ENCODE data around the gene HOMEZ. TPM values are rescaled to one million over a fixed set of nuclear protein-coding genes. Genes with fewer than 3 reads are reported as not detected.

The HOMEZ gene
- total RNA-seq, 1 experiment from 2014 or later = 18.2 TPM

- DNase-seq (ENCODE audit: low read depth, low spot score) (no peak), ATAC-seq (no peak)
- ChIA-PET CTCF (interaction anchor here (2.5 kb wide), 1 partner anchor 202 kb away, joined by 10 read pairs; no protein-coding TSS in a partner anchor), POLR2A (interaction anchor here (1.5 to 2.8 kb wide), 3 partner anchors 17 to 36 kb away, joined by 3 to 21 read pairs (median 13); partner anchors contain the start of genes BCL2L2 and PPP1R3E), RAD21 (ENCODE audit: low non-redundant PET in 1 of 2, low total read pairs in 2 of 2, uncharacterized antibody in 2 of 2, unreplicated experiment in 2 of 2) (interaction anchor here in 1 of 2 experiments (1.4 kb wide), 1 partner anchor 16 kb away, joined by 8 read pairs; the partner anchor contains the start of gene BCL2L2)
- peaks cover 31% of the 10 kb centered on the region for H3K79me2 ChIP-seq (ENCODE audit: insufficient read depth, low read length)
- H3K9me2 ChIP-seq (ENCODE audit: insufficient read depth) = no peaks in the 10 kb centered on the region
- no peaks in the 10 kb centered on the region for H3K27me3 ChIP-seq (ENCODE audit: insufficient read depth, low read length)
- H3K27ac ChIP-seq (ENCODE audit: low read depth, low read length) = peak overlapping the region; percentile 83
- no peaks in the 10 kb centered on the region for H4K20me1 ChIP-seq (ENCODE audit: insufficient read depth)
- no peak overlapping the region for H2AFZ ChIP-seq (ENCODE audit: low read depth, low read length, poor library complexity, severe bottlenecking)
- TF ChIP-seq REST (IDR thresholded peaks at IDR 0.05; ENCODE audit: low read depth) = no peak
- no peak for TF ChIP-seq POLR2A (IDR thresholded peaks at IDR 0.05; ENCODE audit: borderline replicate concordance, extremely low read depth, insufficient read depth, insufficient read length)
- no peak for TF ChIP-seq POLR2AphosphoS5 (IDR thresholded peaks at IDR 0.05; ENCODE audit: low read depth, low read length)
- TF ChIP-seq MAX (IDR thresholded peaks at IDR 0.05) = no peak
- TF ChIP-seq EZH2 (IDR thresholded peaks at IDR 0.05) = no peak
- no peak for TF ChIP-seq SRF (IDR thresholded peaks at IDR 0.05; ENCODE audit: low read depth)
- TF ChIP-seq SIN3A (IDR thresholded peaks at IDR 0.05; ENCODE audit: low read depth) = no peak
- TF ChIP-seq ZNF274 (IDR thresholded peaks at IDR 0.05; ENCODE audit: low read depth, low read length) = no peak
- TSS peak; percentile 38 for BruUV-seq (replicated peaks)
- H3K36me3 ChIP-seq (ENCODE audit: control insufficient read depth in 1 of 2, insufficient read depth in 2 of 2, low read length in 2 of 2) = peaks cover 30 to 31% of the 10 kb centered on the region in 2 experiments; a peak in 3 of 4 replicates
- peak overlapping the region; percentile 89 for H3K4me2 ChIP-seq (ENCODE audit: low read length)
- peak overlapping the region; percentile 97 for H3K9ac ChIP-seq (ENCODE audit: low read length)
- H3K9me3 ChIP-seq (ENCODE audit: control insufficient read depth in 1 of 2, insufficient read depth in 1 of 2, low read depth in 1 of 2, low read length in 2 of 2) = no peaks in the 10 kb centered on the region
- H3K4me1 ChIP-seq (ENCODE audit: control insufficient read depth in 1 of 2, insufficient read depth in 2 of 2, low read length in 2 of 2) = peaks cover 12 to 23% of the 10 kb centered on the region in 2 experiments; a peak in 3 of 4 replicates
- intact Hi-C loops (cut with micrococcal nuclease) = no loop called here
- peak overlapping the region; percentile 64 to 98 for H3K4me3 ChIP-seq (replicated peaks in 1 of 2; ENCODE audit: low read depth in 1 of 2, low read length in 2 of 2)
Measured at GRCh38 chr14:23322568-23323517, 36.9 kb upstream of the HOMEZ start.

All from HCT116 (cell line).